H1 (cell line): ENCODE data around the gene CKS1B. TPM values are rescaled to one million over a fixed set of nuclear protein-coding genes. Genes with fewer than 3 reads are reported as not detected.

Source experiments
- USF2 ChIP-seq: IDR thresholded peaks from 2 replicates; pipeline ENCODE4 v1.6.1; 2011; ENCODE audit warnings: low read length, improper control_type of control experiment
- polyA plus RNA-seq, 7 experiments: library from polyadenylated mRNA; depleted of rRNA in 3 of 7; stranded (reverse) in 5 of 7; unstranded in 2 of 7; fragments of >200 nt in 5 of 7; fragments of 200-250 nt in 2 of 7; gene quantifications; 1 replicate in 5 of 7; 2 replicates in 1 of 7; 4 replicates in 1 of 7; pipeline versions ENCODE4 v1.2.1 to v1.2.3, GENCODE V29; 2011 to 2013; ENCODE audit warnings: missing spikeins in 2 of 7, mixed read lengths in 2 of 7
- total RNA-seq: library from RNA; stranded (reverse); fragmentation: NEBNext Ultra II Directional; extraction: Animal tissue kit (Norgen Biotek cat#: 25700); gene quantifications from 2 replicates; pipeline ENCODE4 v1.2.1, GENCODE V29; 2021

CKS1B gene
- total and polyA plus RNA-seq, 2 of the 8 experiments (the other 6 are each of a cell fraction or from before 2014, with no cell fraction given): 294 to 1,025 TPM

DNA sequence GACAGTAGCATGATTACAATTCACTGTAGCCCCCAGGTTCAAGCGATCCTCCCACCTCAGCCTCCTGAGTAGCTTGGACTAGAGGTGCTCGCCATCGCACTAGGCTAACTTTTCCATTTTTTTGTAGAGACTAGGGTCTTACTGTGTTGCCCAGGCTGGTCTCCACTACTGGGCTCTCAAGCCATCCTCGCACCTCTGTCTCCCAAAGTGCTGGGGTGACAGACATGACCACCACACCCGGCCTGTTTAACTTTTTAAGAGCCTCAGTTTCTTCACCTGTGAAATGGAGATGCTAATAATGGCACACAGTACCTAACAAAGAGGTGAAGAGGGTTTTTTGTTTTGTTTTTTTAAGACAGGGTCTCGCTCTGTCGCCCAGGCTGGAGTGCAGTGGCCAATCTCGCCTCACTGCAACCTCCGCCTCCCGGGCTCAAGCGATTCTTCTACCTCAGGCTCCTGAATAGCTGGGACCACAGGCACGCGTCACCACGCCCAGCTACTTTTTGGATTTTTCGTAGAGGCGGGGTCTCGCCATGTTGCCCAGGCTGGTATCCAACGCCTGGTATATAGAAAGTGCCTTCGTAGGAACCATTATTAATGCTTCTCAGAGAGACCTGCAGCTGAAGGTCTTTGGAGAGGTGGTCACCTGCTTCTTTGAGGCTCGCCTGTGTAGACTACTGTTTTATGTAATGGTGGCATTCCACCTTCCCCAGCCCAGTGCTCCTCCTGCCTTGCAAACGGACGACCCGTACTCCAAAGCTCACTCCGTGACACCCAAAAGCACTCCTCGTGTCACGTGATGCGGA, 38.5 kb upstream of the CKS1B start (continued):
- peak; percentile 92 for TF ChIP-seq USF2
